ENCODE data around the gene FEZF2.

Gene FEZF2

DNA sequence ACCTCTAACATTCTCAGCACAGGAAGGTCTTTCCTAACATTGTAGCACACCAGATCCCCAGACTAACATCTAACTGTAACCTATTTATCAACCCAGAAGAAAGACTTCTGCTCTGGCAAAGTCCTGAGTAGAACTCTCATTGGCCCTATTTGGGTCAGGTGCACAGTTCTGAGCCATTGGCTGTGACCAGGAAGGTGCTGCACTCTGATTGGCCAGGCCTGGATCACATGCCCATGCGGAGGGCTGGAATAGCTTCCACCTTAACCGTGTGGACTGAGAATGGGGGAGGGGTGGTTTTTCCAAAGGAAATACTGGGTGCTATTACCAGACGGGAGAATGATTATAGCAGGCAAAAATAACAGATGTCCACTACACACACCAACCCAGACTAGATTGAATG lies 11.5 kb downstream of the FEZF2 start:
- DNase-seq (ENCODE audit: extremely low read depth, low read depth) = no peak
- TF ChIP-seq, protein P1, sequence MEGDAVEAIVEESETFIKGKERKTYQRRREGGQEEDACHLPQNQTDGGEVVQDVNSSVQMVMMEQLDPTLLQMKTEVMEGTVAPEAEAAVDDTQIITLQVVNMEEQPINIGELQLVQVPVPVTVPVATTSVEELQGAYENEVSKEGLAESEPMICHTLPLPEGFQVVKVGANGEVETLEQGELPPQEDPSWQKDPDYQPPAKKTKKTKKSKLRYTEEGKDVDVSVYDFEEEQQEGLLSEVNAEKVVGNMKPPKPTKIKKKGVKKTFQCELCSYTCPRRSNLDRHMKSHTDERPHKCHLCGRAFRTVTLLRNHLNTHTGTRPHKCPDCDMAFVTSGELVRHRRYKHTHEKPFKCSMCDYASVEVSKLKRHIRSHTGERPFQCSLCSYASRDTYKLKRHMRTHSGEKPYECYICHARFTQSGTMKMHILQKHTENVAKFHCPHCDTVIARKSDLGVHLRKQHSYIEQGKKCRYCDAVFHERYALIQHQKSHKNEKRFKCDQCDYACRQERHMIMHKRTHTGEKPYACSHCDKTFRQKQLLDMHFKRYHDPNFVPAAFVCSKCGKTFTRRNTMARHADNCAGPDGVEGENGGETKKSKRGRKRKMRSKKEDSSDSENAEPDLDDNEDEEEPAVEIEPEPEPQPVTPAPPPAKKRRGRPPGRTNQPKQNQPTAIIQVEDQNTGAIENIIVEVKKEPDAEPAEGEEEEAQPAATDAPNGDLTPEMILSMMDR (IDR thresholded peaks at IDR 0.05; ENCODE audit: low read depth, low read length) = no peak

DNA sequence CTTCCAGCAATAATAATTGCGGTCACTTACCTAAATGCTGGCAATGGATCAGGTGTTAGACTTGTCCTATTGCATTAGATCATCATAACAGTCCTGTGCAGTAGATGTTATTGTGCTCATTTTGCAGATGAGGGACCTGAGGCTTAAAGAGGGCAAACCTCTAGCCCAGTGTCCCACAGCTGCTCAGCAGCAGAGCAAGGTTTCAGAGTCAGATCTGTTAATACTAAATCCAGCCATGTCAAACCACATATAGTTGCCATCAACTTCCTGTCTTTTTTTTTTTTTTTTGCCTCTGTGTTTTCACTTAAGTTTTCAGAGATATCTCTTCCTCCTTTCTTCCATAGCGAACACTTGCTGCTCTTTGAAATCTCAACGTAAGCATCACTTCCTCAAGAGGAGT lies 12.1 kb downstream of the FEZF2 start:
- TF ChIP-seq, protein P1 (IDR thresholded peaks at IDR 0.05; ENCODE audit: low read depth, low read length) = no peak
- no peak for DNase-seq (ENCODE audit: extremely low read depth, low read depth)

DNA sequence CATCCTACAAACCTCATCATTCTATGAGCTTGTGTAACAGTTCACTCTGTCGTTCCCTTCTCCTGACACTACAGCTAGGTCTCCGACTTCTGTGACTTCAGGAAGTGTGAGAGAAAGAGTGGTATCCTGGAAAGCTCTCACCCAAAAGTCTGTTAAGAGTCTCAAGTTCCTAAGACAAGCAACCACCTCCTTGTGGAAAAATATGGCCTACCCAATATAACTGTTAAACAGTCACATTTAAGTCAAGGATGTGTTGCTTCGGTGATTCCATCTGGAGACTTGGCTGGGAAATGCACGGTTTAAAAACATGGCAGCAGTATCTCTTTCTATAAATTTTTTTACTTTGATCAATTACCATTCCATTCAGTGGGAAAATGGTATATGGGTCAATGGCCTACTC lies 13.8 kb downstream of the FEZF2 start:
- TF ChIP-seq, protein P1 (IDR thresholded peaks at IDR 0.05; ENCODE audit: low read depth, low read length) = no peak
- DNase-seq (ENCODE audit: extremely low read depth, low read depth) = no peak

DNA sequence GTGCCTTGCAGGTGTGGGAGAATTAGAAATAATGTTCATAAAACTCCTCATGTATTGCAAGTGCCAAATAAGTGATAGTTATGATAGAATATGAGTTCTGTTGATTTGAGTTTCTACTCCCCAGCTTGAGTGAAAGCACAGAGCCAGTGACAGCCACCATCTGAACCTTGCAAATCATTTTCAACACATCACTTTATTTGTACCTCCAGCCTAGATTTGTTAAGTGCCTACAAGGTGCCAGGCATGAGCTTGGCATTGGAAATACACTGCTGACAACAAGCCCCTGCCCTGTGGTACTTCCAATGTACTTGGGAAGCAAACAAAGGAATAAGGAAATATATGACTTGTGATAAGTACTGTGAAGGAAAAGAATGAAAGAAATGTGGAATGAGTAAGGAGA lies 17.0 kb downstream of the FEZF2 start:
- TF ChIP-seq, protein P1 (IDR thresholded peaks at IDR 0.05; ENCODE audit: low read depth, low read length) = no peak
- DNase-seq (ENCODE audit: extremely low read depth, low read depth) = no peak

DNA sequence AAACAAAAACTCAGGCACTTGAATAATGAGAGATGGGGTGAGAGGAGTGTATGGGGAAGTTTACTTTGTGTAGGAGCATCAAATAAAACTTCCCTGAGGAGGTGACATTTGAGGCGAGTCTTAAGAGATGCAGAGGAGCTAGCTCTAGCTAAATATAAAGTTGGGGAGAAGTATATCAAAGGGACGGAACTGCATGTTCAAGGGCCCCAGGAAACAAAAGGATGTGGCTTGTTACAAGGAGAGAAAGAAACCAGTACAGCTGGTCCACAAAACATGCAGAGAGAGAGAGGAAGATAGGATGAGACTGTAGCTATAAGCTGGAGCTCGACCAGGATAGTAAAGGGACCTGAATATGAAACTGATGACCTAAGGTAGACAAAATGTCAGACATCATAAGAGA lies 17.6 kb downstream of the FEZF2 start:
- TF ChIP-seq, protein P1 (IDR thresholded peaks at IDR 0.05; ENCODE audit: low read depth, low read length) = no peak
- no peak for DNase-seq (ENCODE audit: extremely low read depth, low read depth)

DNA sequence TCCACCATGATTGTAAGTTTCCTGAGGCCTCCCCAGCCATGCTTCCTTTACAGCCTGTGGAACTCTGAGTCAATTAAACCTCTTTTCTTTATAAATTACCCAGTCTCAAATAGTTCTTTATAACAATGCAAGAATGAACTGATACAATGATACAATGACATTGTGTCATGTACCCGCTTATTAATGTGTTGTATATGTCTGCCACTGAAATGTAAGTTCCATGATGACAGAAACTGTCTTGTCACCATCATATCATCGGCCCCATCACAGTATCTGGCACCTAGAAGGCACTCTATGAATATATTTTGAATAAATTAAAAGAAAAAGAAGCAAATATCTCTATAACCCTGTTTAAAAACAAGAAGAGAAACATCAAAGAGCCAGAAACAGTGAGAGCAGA lies 29.6 kb downstream of the FEZF2 start:
- TF ChIP-seq, protein P1 (IDR thresholded peaks at IDR 0.05; ENCODE audit: low read depth, low read length) = no peak
- no peak for DNase-seq (ENCODE audit: extremely low read depth, low read depth)

DNA sequence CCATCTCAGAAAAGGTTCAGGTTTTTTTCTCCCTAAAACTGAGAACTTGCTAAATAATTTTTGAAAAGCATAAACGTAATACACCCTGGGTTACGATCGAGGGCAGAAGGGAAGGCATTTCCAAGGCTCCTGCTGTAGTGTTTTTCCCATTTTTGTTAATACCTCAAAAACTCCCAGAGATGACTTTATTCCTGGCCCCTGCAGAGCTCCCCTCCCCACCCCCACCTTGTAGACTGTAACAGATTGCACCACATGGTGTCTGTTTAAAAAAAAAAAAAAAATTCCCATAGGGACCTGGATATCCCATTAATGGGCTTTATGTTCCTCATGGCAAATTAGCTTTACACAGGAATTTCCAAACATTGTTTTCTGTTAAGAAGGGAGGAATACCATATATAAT lies 38.2 kb downstream of the FEZF2 start:
- DNase-seq (ENCODE audit: extremely low read depth, low read depth) = no peak
- TF ChIP-seq, protein P1 (IDR thresholded peaks at IDR 0.05; ENCODE audit: low read depth, low read length) = no peak

All from AG09319 (cell line).